ENCODE measurements around the gene CHRND. TPM values are rescaled to one million over a fixed set of nuclear protein-coding genes. Genes with fewer than 3 reads are reported as not detected.
"Not testable (repeated sequence)": the region's sequence is repeated elsewhere in the genome, so short reads cannot be mapped to it uniquely, and the experiment has no call there.

The CHRND gene
- polyA plus RNA-seq, 1 donor (not counting 4 experiments of a cell fraction or from before 2014, with no cell fraction given), result not detected

DNA sequence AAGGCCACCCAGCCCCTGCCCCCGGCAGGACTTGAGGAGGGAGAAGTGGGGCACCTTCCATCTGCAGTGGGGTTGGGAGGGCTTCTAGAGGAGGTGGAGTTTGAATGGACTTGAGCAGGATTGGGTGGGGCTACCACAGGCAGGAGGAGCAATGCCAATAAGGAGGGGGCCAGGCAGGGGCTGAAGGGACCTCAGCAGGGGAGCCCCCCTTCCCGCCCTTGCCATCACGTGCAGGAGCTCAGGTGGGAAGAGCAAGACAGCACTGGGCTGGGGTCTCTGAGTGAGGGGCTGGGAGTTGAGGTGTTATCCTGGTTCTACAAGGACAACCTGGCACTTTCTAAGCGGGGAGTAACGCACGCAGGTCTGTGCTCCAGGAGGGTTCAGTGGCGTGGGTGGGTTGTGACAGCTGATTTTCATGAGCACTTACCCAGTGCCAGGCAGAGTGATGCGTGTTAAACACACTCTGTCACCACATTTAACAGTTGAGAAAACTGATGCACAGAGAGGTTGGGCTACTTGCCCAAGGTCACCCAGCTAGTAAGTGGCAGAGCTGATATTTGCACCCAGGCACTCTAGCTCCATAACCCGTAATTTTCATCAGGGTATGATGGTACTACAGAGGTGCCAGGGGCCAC is 4.8 kb downstream of the CHRND start:
- no peak for DNase-seq (ENCODE audit: low read depth, low spot score)
- H3K9me3 ChIP-seq (ENCODE audit: control insufficient read depth, low read depth, low read length), result no peaks in the 10 kb centered on the region
- no peak for FAIRE-seq
- H3K9me1 ChIP-seq (ENCODE audit: control insufficient read depth, extremely low read depth, insufficient read depth, low read length), result no peaks in the 10 kb centered on the region
- no peak overlapping the region for H3K9ac ChIP-seq (ENCODE audit: control insufficient read depth, extremely low read depth, insufficient read depth, low read length)
- H3K27ac ChIP-seq (ENCODE audit: control insufficient read depth, insufficient read depth, low read length), result no peak overlapping the region
- H2AFZ ChIP-seq (ENCODE audit: control insufficient read depth, low read length), result no peak overlapping the region
- no peaks in the 10 kb centered on the region for H3K4me1 ChIP-seq (ENCODE audit: control insufficient read depth, extremely low read depth, insufficient read depth, low read length)
- H3K4me2 ChIP-seq (ENCODE audit: control insufficient read depth, extremely low read depth, insufficient read depth, low read depth, low read length), result no peak overlapping the region
- H3K36me3 ChIP-seq (ENCODE audit: control insufficient read depth in 2 of 2, extremely low read depth in 1 of 2, insufficient read depth in 2 of 2, low read length in 2 of 2), result no peaks in the 10 kb centered on the region
- H3K4me3 ChIP-seq (ENCODE audit: control insufficient read depth in 2 of 3, extremely low read depth in 1 of 3, insufficient read depth in 2 of 3, low read depth in 1 of 3, low read length in 3 of 3), result no peak overlapping the region
- TF ChIP-seq, protein P1, sequence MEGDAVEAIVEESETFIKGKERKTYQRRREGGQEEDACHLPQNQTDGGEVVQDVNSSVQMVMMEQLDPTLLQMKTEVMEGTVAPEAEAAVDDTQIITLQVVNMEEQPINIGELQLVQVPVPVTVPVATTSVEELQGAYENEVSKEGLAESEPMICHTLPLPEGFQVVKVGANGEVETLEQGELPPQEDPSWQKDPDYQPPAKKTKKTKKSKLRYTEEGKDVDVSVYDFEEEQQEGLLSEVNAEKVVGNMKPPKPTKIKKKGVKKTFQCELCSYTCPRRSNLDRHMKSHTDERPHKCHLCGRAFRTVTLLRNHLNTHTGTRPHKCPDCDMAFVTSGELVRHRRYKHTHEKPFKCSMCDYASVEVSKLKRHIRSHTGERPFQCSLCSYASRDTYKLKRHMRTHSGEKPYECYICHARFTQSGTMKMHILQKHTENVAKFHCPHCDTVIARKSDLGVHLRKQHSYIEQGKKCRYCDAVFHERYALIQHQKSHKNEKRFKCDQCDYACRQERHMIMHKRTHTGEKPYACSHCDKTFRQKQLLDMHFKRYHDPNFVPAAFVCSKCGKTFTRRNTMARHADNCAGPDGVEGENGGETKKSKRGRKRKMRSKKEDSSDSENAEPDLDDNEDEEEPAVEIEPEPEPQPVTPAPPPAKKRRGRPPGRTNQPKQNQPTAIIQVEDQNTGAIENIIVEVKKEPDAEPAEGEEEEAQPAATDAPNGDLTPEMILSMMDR (optimal IDR thresholded peaks at IDR 0.05 in 1 of 3, IDR thresholded peaks at IDR 0.05 in 1 of 3, conservative IDR thresholded peaks at IDR 0.05 in 1 of 3; ENCODE audit: extremely low read depth in 1 of 3, insufficient read depth in 2 of 3, low read length in 3 of 3), result no peak
- TF ChIP-seq EZH2 (IDR thresholded peaks at IDR 0.05; ENCODE audit: low read length), result no peak
- H4K20me1 ChIP-seq (ENCODE audit: control insufficient read depth, extremely low read depth, insufficient read depth, low read length), result no peaks in the 10 kb centered on the region
- dilution Hi-C loops (cut with MboI; ENCODE audit: extremely low pct_ligation_motif_present, low sequenced_read_pairs), result no loop called here
- H3K79me2 ChIP-seq (ENCODE audit: control insufficient read depth, insufficient read depth, low read length), result no peaks in the 10 kb centered on the region
- no peaks in the 10 kb centered on the region for H3K27me3 ChIP-seq (ENCODE audit: control insufficient read depth, extremely low read depth, insufficient read depth, low read length)

DNA sequence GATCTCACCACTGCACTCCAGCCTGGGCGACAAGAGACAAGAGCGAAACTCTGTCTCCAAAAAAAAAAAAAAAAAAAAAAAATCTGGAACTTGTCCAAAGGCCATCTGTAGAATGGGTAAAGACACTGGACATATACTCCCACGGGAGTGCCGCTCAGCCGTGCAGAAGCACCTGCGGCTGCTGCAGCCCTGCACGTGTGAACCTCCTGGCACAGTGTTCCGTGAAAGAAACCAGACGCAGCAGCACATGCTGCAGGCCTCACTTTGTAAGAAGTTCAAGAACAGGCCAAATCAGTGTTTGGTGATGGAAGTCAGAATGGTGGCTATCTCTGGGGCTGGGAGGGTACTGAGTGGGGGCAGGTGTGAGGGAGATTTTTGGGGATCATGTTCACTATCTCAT is 6.5 kb downstream of the CHRND start:
- Histone ChIP-seq H3K9me1 (ENCODE audit: control insufficient read depth, extremely low read depth, insufficient read depth, low read length) (no peaks in the 10 kb centered on the region), H2AFZ (ENCODE audit: control insufficient read depth, low read length) (no peak overlapping the region), H3K36me3 (ENCODE audit: control insufficient read depth in 2 of 2, extremely low read depth in 1 of 2, insufficient read depth in 2 of 2, low read length in 2 of 2) (no peaks in the 10 kb centered on the region), H3K79me2 (ENCODE audit: control insufficient read depth, insufficient read depth, low read length) (no peaks in the 10 kb centered on the region), H3K4me2 (ENCODE audit: control insufficient read depth, extremely low read depth, insufficient read depth, low read depth, low read length) (no peak overlapping the region), H3K4me1 (ENCODE audit: control insufficient read depth, extremely low read depth, insufficient read depth, low read length) (no peaks in the 10 kb centered on the region), H3K27me3 (ENCODE audit: control insufficient read depth, extremely low read depth, insufficient read depth, low read length) (no peaks in the 10 kb centered on the region), H3K9me3 (ENCODE audit: control insufficient read depth, low read depth, low read length) (no peaks in the 10 kb centered on the region), H4K20me1 (ENCODE audit: control insufficient read depth, extremely low read depth, insufficient read depth, low read length) (no peaks in the 10 kb centered on the region), H3K27ac (ENCODE audit: control insufficient read depth, insufficient read depth, low read length) (no peak overlapping the region), H3K9ac (ENCODE audit: control insufficient read depth, extremely low read depth, insufficient read depth, low read length) (no peak overlapping the region), H3K4me3 (ENCODE audit: control insufficient read depth in 2 of 3, extremely low read depth in 1 of 3, insufficient read depth in 2 of 3, low read depth in 1 of 3, low read length in 3 of 3) (no peak overlapping the region)
- dilution Hi-C loops (cut with MboI; ENCODE audit: extremely low pct_ligation_motif_present, low sequenced_read_pairs), result no loop called here
- no peak for FAIRE-seq
- TF ChIP-seq EZH2 (IDR thresholded peaks at IDR 0.05; ENCODE audit: low read length), result no peak
- TF ChIP-seq, protein P1 (optimal IDR thresholded peaks at IDR 0.05 in 1 of 3, IDR thresholded peaks at IDR 0.05 in 1 of 3, conservative IDR thresholded peaks at IDR 0.05 in 1 of 3; ENCODE audit: extremely low read depth in 1 of 3, insufficient read depth in 2 of 3, low read length in 3 of 3), result no peak
- no peak for DNase-seq (ENCODE audit: low read depth, low spot score)

DNA sequence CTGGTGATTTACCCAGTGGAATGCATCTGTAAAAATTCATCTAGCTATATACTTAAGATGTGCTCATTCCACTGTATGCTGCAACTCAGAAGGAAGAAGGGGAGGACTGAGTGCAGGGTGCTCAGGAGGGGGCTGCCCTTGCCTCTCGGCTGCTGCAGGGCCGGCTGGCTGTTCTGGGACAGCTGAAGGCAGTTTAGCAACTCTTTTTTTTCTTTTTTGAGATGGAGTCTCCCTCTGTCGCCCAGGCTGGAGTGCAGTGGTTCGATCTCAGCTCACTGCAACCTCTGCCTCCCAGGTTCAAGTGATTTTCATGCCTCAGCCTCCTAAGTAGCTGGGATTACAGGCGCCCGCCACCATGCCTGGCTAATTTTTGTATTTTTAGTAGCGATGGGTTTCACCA is 6.9 kb downstream of the CHRND start:
- H3K9me3 ChIP-seq (ENCODE audit: control insufficient read depth, low read depth, low read length); FAIRE-seq; dilution Hi-C loops (cut with MboI; ENCODE audit: extremely low pct_ligation_motif_present, low sequenced_read_pairs); H3K4me2 ChIP-seq (ENCODE audit: control insufficient read depth, extremely low read depth, insufficient read depth, low read depth, low read length); H2AFZ ChIP-seq (ENCODE audit: control insufficient read depth, low read length); H3K9me1 ChIP-seq (ENCODE audit: control insufficient read depth, extremely low read depth, insufficient read depth, low read length); H3K36me3 ChIP-seq (ENCODE audit: control insufficient read depth in 2 of 2, extremely low read depth in 1 of 2, insufficient read depth in 2 of 2, low read length in 2 of 2); H3K79me2 ChIP-seq (ENCODE audit: control insufficient read depth, insufficient read depth, low read length); H3K9ac ChIP-seq (ENCODE audit: control insufficient read depth, extremely low read depth, insufficient read depth, low read length); H4K20me1 ChIP-seq (ENCODE audit: control insufficient read depth, extremely low read depth, insufficient read depth, low read length); H3K4me3 ChIP-seq (ENCODE audit: control insufficient read depth in 2 of 3, extremely low read depth in 1 of 3, insufficient read depth in 2 of 3, low read depth in 1 of 3, low read length in 3 of 3); H3K4me1 ChIP-seq (ENCODE audit: control insufficient read depth, extremely low read depth, insufficient read depth, low read length); H3K27me3 ChIP-seq (ENCODE audit: control insufficient read depth, extremely low read depth, insufficient read depth, low read length); DNase-seq (ENCODE audit: low read depth, low spot score); H3K27ac ChIP-seq (ENCODE audit: control insufficient read depth, insufficient read depth, low read length): not testable (repeated sequence)

All from keratinocyte (primary cell).